D341Med (cell line): ENCODE data around the gene MTHFS.

Experiments
- DNase-seq: peaks from one replicate; pipeline ENCODE4 v3.0.0; 2012; ENCODE audit warnings: low spot score

The MTHFS gene

GRCh38 chr15:79812541-79812940 is 84.3 kb downstream of the MTHFS start:
- no peak for DNase-seq

GRCh38 chr15:79811406-79812405 is 85.1 kb downstream of the MTHFS start:
- no peak for DNase-seq

GRCh38 chr15:79804838-79805237 is 92.0 kb downstream of the MTHFS start:
- no peak for DNase-seq

GRCh38 chr15:79798311-79798710 is 98.5 kb downstream of the MTHFS start:
- no peak for DNase-seq
